Liver (tissue), 2 donors: ENCODE measurements around the gene FBLN1.

Experiments used
- CTCF ChIP-seq: fragments of 150-350 bp; IDR thresholded peaks from 2 replicates; pipeline ENCODE4 v1.5.1; 2017; ENCODE audit warnings: improper control_type of control experiment, low read depth, low read length; ENCODE audit not compliant: missing input control
- FOXA1 ChIP-seq: IDR thresholded peaks from 2 replicates; pipeline ENCODE4 v1.6.1; 2016; ENCODE audit warnings: antibody characterized with exemption
- REST ChIP-seq: IDR thresholded peaks from 2 replicates; pipeline ENCODE4 v1.6.1; 2016; ENCODE audit warnings: antibody characterized with exemption, mild to moderate bottlenecking
- donor health status: healthy.

GRCh38 chr22:45628515-45628914 is 125.8 kb downstream of the FBLN1 start:
- TF ChIP-seq REST (no peak), CTCF (no peak), FOXA1 (no peak)
